ENCODE measurements around the gene ATRAID.

The ATRAID gene

DNA sequence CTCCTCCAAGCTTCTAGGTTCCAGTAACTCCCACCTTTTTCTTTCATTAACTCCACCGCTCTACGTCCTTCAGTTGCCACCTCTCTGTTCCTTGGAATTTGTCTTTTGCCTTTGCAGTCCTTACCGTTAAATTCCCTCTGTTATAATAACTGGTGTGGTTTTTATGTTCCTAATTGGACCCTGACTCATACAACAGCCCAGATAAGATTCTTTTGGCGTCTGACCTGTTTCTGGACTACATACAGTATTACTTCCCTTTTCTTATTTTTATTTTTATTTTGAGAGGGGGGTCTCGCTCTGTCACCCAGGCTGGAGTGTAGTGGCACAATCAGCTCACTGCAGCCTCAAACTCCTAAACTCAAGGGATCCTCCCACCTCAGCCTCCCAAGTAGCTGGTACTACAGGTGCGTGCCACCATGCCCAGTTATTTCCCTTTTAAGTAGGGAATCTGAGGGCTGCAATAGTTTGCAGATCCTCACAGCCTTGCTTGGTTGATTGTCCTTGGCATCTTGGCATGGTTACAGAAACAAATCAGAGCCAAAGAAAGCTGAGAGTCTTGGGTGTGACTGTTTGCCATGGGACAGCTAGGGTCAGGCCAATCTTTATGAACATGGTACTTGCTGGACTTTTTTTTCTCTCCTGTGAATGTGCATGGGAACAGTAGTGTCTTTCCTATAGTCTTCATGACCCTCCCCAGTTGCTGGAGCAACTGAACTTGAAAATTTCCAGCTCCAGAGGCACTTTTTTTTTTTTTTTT lies 41.1 kb upstream of the ATRAID start:
- ATAC-seq (ENCODE audit: insufficient read depth, low read depth) (no peak), DNase-seq (no peak)
- no peaks in the 10 kb centered on the region for H3K79me2 ChIP-seq (ENCODE audit: insufficient read depth, low read length)
- H3K9ac ChIP-seq (ENCODE audit: low read depth, low read length), result no peak overlapping the region
- no peaks in the 10 kb centered on the region for H4K20me1 ChIP-seq (ENCODE audit: insufficient read depth, low read length)
- peak overlapping the region; percentile 42; the same call in 1 of the 2 replicates for H2AFZ ChIP-seq (ENCODE audit: low read depth, low read length)
- no peak overlapping the region for H3K4me3 ChIP-seq (ENCODE audit: low read depth in 1 of 2, low read length in 2 of 2)
- peak overlapping the region; percentile 58; the same call in 1 of the 2 replicates for H3K4me2 ChIP-seq (ENCODE audit: insufficient read depth, low read length)
- H3K27ac ChIP-seq (ENCODE audit: low read length), result no peak overlapping the region
- H3K36me3 ChIP-seq (ENCODE audit: insufficient read depth, low read length), result no peaks in the 10 kb centered on the region
- H3K27me3 ChIP-seq (ENCODE audit: insufficient read depth, low read length, poor library complexity), result peaks cover 26% of the 10 kb centered on the region
- no peak for TF ChIP-seq EZH2 (IDR thresholded peaks at IDR 0.05; ENCODE audit: borderline replicate concordance, low read depth, low read length, severe bottlenecking)
- TF ChIP-seq, protein P1, sequence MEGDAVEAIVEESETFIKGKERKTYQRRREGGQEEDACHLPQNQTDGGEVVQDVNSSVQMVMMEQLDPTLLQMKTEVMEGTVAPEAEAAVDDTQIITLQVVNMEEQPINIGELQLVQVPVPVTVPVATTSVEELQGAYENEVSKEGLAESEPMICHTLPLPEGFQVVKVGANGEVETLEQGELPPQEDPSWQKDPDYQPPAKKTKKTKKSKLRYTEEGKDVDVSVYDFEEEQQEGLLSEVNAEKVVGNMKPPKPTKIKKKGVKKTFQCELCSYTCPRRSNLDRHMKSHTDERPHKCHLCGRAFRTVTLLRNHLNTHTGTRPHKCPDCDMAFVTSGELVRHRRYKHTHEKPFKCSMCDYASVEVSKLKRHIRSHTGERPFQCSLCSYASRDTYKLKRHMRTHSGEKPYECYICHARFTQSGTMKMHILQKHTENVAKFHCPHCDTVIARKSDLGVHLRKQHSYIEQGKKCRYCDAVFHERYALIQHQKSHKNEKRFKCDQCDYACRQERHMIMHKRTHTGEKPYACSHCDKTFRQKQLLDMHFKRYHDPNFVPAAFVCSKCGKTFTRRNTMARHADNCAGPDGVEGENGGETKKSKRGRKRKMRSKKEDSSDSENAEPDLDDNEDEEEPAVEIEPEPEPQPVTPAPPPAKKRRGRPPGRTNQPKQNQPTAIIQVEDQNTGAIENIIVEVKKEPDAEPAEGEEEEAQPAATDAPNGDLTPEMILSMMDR (IDR thresholded peaks at IDR 0.05; ENCODE audit: borderline replicate concordance, extremely low read depth, low read length, poor library complexity, severe bottlenecking), result no peak
- H3K4me1 ChIP-seq (ENCODE audit: insufficient read depth, low read length), result peaks cover 4% of the 10 kb centered on the region
- H3K9me3 ChIP-seq (ENCODE audit: insufficient read depth, low read length, severe bottlenecking), result no peaks in the 10 kb centered on the region

DNA sequence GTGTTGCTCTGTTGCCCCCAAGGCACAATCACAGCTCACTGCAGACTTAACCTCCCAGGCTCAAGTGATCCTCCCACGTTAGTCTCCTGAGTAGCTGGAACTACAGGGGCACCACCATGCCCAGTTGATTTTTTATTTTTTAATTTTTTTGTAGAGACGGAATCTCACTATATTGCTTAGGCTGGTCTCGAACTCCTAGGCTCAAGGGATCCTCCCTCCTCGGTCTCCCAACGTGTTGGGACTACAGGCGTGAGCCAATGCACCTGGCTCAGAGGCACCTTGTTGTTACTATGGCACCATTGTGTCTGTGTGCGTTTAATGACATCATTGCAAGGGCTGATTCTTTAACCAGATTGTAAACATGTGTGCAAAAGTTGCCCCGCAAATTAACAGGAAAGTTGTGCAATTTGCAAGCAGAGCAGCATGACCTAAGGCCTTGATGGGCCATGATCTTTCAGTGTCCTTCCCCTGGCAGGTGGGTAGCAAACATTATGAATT lies 40.4 kb upstream of the ATRAID start:
- Histone ChIP-seq H3K36me3 (ENCODE audit: insufficient read depth, low read length) (no peaks in the 10 kb centered on the region), H3K4me3 (ENCODE audit: low read depth in 1 of 2, low read length in 2 of 2) (no peak overlapping the region), H4K20me1 (ENCODE audit: insufficient read depth, low read length) (no peaks in the 10 kb centered on the region), H3K79me2 (ENCODE audit: insufficient read depth, low read length) (no peaks in the 10 kb centered on the region), H3K27me3 (ENCODE audit: insufficient read depth, low read length, poor library complexity) (peaks cover 26% of the 10 kb centered on the region), H2AFZ (ENCODE audit: low read depth, low read length) (no peak overlapping the region), H3K27ac (ENCODE audit: low read length) (no peak overlapping the region), H3K4me1 (ENCODE audit: insufficient read depth, low read length) (peaks cover 4% of the 10 kb centered on the region), H3K9me3 (ENCODE audit: insufficient read depth, low read length, severe bottlenecking) (no peaks in the 10 kb centered on the region), H3K4me2 (ENCODE audit: insufficient read depth, low read length) (no peak overlapping the region), H3K9ac (ENCODE audit: low read depth, low read length) (no peak overlapping the region)
- no peak for ATAC-seq (ENCODE audit: insufficient read depth, low read depth)
- DNase-seq, result no peak
- no peak for TF ChIP-seq EZH2 (IDR thresholded peaks at IDR 0.05; ENCODE audit: borderline replicate concordance, low read depth, low read length, severe bottlenecking)
- TF ChIP-seq, protein P1 (IDR thresholded peaks at IDR 0.05; ENCODE audit: borderline replicate concordance, extremely low read depth, low read length, poor library complexity, severe bottlenecking), result no peak

DNA sequence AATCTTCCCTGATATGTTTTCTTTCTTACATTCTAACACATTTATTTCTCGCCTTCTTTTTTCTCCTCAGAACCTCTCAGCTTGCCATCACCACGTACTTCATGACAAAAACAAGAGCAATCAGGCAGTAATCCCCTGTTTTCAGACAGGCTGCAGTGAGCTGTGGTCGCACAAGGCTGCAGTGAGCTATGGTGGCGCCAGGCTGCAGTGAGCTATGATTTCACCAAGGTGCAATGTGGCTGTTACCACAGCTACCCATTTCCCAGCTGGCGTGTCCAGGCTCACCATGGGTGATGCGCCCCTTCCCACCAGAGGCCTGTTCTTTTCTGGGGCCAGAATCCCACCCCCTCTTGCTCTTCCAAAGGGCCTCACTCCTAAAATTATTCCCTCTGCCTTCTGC lies 37.2 kb upstream of the ATRAID start:
- no peak overlapping the region for H3K27ac ChIP-seq (ENCODE audit: low read length)
- H3K4me2 ChIP-seq (ENCODE audit: insufficient read depth, low read length), result no peak overlapping the region
- H2AFZ ChIP-seq (ENCODE audit: low read depth, low read length), result no peak overlapping the region

More for the DNA sequence above, 37.2 kb upstream of the ATRAID start:
- TF ChIP-seq, protein P1 (IDR thresholded peaks at IDR 0.05; ENCODE audit: borderline replicate concordance, extremely low read depth, low read length, poor library complexity, severe bottlenecking), result no peak
- TF ChIP-seq EZH2 (IDR thresholded peaks at IDR 0.05; ENCODE audit: borderline replicate concordance, low read depth, low read length, severe bottlenecking), result no peak
- Histone ChIP-seq H3K79me2 (ENCODE audit: insufficient read depth, low read length) (no peaks in the 10 kb centered on the region), H3K36me3 (ENCODE audit: insufficient read depth, low read length) (no peaks in the 10 kb centered on the region), H3K9me3 (ENCODE audit: insufficient read depth, low read length, severe bottlenecking) (no peaks in the 10 kb centered on the region), H3K4me1 (ENCODE audit: insufficient read depth, low read length) (peaks cover 4% of the 10 kb centered on the region), H4K20me1 (ENCODE audit: insufficient read depth, low read length) (no peaks in the 10 kb centered on the region), H3K4me3 (ENCODE audit: low read depth in 1 of 2, low read length in 2 of 2) (no peak overlapping the region), H3K27me3 (ENCODE audit: insufficient read depth, low read length, poor library complexity) (peaks cover 32% of the 10 kb centered on the region), H3K9ac (ENCODE audit: low read depth, low read length) (no peak overlapping the region)
- no peak for ATAC-seq (ENCODE audit: insufficient read depth, low read depth)
- no peak for DNase-seq
